Measurements from ENCODE around the gene TTC3.
A peak's percentile ranks its signal among the peaks of the same experiment; 100 is the strongest.

The TTC3 gene

DNA sequence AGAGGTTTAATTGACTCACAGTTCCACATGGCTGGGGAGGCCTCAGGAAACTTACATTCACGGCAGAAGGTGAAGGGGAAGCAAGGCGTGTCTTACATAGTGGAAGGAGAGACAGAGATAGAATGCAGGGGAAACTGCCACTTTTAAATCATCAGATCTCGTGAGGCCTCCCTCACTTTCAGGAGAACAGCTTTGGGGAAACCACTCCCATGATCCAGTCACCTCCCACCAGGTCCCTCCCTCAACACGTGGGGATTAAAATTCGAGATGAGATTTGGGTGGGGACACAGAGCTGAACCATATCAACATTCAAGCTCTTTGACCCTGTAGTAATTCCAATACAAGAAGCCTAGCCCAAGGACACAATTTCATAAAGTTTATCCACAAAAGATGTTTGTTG lies 13.9 kb upstream of the TTC3 start:
- DNase-seq (ENCODE audit: low read depth in 1 of 2, low spot score in 1 of 2), result no peak

GRCh38 chr21:37060296-37060695 lies 12.8 kb upstream of the TTC3 start:
- no peak for DNase-seq (ENCODE audit: low read depth in 1 of 2, low spot score in 1 of 2)

DNA sequence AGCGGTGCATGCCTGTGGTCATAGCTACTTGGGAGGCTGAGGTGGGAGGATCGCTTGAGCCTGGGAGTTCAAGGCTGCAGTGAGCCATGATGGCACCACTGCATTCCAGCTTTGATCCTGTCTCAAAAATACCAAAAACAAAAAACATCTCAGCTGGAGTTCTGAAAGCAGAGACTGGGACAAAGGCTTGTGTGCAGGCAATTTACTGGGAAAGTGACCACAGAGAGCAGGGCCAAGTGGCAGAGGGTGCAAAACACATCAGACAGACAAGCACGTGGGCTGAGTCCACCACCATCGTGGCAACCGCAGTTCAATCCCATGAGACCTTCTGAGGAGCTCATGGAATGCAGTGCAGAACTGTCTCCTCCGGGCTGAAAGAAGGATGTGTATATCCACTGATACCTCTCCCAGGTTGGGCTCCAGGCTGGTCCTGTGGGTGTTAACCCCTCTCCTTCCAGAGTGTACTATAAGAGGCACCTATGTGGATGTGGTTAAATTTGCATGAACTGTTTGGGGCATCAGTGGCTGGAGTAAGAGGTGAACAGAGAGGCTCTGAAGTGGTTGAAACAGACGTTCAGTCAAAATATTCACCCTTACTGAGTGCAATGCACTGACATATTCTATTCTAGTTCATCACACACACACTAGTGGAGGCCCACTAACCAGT lies 11.0 kb upstream of the TTC3 start:
- no peak for DNase-seq (ENCODE audit: low read depth in 1 of 2, low spot score in 1 of 2)

GRCh38 chr21:37062593-37062935 lies 10.5 kb upstream of the TTC3 start:
- DNase-seq (ENCODE audit: low read depth in 1 of 2, low spot score in 1 of 2), result no peak

GRCh38 chr21:37063433-37063832 lies 9.6 kb upstream of the TTC3 start:
- DNase-seq (ENCODE audit: low read depth in 1 of 2, low spot score in 1 of 2), result no peak

GRCh38 chr21:37064841-37065240 lies 8.2 kb upstream of the TTC3 start:
- no peak for DNase-seq (ENCODE audit: low read depth in 1 of 2, low spot score in 1 of 2)

- DNase-seq (ENCODE audit: low read depth in 1 of 2, low spot score in 1 of 2), result no peak
Observed at GRCh38 chr21:37065561-37066177, 7.4 kb upstream of the TTC3 start.

GRCh38 chr21:37071561-37072273 lies 1.3 kb upstream of the TTC3 start:
- no peak for DNase-seq (ENCODE audit: low read depth in 1 of 2, low spot score in 1 of 2)

DNA sequence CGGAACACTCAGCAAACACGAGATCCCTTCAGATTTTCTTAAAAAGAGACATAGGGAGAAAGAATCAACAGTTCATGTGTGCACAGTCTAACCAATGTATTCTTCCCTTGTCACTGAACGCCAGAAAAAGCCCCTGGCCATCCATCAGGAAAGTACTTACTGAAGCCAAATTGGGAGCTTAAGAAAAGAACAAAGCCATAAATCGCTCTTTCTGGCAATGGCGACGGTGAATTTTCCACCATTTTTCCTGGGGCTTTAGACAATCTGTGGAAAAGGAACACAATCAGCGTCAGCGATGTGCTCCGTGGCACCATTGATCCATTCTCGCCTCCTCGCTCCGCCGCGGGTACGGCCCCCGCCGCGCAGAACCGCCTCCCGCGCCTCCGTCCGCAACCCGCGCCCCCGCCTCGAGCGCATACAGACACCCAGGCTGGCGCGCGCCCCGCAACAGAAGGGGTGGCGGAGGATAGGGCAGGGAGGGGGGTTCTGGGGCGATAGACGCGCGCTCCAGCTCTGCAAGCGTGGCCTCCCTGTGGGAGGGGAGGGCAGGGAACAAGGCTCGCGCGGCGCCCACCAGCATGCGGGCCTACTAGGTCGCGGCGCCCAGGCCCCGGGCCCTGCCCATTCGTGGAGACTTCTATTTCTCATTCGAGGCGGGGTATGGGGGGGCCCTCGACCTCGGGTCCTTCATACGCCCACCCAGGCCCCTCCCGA lies 623 bp upstream of the TTC3 start:
- no peak for DNase-seq (ENCODE audit: low read depth in 1 of 2, low spot score in 1 of 2)

GRCh38 chr21:37073417-37074196 lies 553 bp downstream of the TTC3 start:
- DNase-seq (ENCODE audit: low read depth in 1 of 2, low spot score in 1 of 2), result peak; percentile 32 to 44

DNA sequence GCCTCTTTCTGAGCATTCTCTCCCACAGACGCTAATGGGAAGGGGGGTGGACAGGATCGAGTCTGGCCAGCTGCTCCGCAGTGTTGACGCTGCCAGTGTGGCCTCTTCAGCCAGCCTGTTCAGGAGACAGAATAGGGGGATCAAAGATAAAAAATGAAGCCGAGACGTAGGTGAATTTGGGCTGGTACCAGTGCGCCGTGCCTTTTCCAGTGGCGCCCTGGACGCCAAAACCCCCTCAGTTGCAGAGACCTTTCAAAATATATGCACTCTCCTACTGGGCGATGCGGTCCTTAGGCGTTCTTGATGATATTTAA lies 1.1 kb downstream of the TTC3 start:
- no peak for DNase-seq (ENCODE audit: low read depth in 1 of 2, low spot score in 1 of 2)

DNA sequence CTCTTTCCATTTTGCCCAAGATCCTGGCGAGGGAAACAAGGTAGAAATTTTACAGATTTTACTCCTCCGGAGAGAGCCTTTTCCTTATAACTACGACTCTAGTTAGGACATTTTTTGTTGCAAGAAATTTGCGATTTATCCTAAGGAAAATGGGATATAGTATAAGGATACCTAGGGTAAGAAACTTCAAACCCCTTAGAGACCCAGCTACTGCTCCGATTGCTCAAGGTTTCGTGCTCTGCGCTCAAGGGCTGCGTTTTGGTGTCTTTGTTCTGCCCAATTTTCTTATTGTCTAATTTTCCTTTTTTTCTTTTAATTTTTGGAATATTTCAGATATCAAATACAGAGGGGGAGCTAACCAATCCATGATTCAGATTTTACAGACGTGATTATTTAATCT lies 1.5 kb downstream of the TTC3 start:
- DNase-seq (ENCODE audit: low read depth in 1 of 2, low spot score in 1 of 2), result no peak

DNA sequence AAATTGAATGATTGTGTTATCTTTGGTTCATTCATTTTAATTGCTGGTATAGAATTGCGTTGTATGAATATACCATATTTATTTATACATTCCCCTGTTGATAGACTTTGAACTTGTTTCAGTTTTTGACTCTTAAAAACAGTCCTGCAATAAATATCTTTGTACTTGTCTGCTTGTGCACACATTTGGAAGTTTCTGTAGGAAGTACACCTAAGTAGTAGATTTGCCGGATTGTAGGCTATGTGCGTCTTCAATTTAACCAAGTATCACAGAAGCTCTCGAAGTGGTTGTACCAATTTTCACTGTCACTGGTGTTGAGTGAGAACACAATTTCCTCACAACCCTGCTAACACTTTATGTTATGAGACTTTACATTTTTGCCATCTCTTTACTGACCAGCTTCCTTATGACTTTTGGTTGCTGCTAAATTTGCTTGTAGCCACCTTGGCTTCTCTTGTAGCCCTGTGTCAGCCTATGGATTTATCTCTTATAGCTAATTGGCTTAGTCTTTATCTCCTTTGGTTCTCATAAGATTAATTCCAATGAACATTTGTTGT lies 2.2 kb downstream of the TTC3 start:
- no peak for DNase-seq (ENCODE audit: low read depth in 1 of 2, low spot score in 1 of 2)

DNA sequence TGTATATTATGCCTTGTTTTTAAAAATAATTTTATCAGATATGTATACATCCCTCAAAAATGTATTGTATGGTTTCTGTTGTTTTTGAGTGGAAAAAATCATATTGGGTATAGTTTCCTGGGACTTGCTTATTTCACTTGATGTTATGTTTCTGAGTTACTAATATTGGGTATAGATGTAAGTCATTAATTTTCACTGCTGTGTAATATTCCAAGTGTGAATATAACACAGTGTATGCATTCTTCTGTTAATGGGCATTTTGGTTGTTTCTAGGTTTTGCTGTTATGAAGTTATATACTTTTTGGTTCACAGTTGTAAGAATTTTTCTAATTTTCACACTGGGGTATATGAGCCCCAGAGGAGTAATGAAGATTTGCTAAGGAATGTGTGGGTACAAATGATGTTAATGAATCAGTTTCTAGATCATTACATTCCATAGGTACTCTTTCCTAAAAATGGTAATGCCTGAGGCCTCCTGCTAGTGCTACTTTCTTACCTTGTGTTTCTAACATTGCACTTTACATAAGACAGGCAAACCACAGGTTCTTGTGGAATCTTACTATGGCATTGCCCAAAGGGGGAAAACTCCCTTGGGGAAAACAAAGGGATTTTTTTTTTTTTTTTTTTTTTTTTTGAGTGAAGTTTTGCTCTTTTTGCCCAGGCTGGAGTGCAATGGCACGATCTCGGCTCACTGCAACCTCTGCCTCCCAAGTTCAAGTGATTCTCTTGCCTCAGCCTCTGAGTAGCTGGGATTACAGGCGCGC lies 3.2 kb downstream of the TTC3 start:
- DNase-seq (ENCODE audit: low read depth in 1 of 2, low spot score in 1 of 2), result no peak

GRCh38 chr21:37077403-37077802 lies 4.3 kb downstream of the TTC3 start:
- no peak for DNase-seq (ENCODE audit: low read depth in 1 of 2, low spot score in 1 of 2)

- no peak for DNase-seq (ENCODE audit: low read depth in 1 of 2, low spot score in 1 of 2)
Observed at GRCh38 chr21:37079211-37079824, 6.3 kb downstream of the TTC3 start.

DNA sequence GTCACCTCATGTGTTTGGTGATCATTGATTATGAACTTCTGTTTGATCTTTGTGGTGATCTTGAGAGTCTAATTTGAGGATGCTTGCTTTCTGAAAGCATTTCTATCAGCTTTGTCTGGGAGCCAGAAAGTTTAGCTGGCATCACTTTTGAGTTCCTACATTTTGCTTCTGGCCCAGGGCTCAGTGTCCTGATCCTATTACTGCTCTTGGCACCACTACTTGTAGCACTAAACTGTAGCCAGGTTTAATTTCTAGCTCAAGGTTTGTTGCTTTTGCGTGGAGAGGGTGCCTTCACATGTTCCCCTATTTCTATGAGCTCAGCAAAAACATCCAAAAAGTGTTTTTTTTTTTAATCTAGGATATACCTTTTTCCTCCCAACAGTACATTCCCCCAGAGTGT lies 9.3 kb downstream of the TTC3 start:
- DNase-seq (ENCODE audit: low read depth in 1 of 2, low spot score in 1 of 2), result no peak

DNA sequence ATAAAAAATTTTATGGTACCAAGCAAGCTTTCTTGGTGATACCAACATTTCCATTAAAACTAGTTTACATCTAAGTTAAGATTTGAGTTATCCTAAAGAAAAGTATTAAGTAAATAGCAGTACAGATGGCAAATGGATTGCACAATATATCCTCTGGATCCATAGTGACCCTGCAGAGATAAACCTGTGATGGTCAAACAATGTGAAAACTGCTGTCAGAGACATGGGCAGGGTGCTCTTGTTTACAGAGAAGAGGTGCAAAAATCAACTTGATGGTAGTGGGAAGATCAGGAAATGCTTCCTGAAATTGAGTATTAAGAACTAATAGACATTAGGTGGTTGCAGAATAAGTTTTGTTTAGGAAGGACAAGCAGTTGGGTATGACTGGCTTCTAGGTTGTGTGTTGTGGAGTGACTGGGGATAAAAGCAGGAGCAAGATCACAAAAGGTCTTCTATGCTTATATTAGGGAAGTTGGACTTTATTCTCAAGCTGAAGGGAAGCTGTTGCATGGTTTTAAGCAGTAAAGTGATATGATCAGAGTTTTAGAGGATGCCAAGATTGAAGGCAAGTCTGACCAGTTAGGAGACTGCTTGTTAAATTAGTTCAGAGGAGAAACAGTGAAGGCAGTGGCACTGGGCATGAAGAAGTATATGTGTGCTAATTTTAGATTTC lies 9.9 kb downstream of the TTC3 start:
- no peak for DNase-seq (ENCODE audit: low read depth in 1 of 2, low spot score in 1 of 2)

DNA sequence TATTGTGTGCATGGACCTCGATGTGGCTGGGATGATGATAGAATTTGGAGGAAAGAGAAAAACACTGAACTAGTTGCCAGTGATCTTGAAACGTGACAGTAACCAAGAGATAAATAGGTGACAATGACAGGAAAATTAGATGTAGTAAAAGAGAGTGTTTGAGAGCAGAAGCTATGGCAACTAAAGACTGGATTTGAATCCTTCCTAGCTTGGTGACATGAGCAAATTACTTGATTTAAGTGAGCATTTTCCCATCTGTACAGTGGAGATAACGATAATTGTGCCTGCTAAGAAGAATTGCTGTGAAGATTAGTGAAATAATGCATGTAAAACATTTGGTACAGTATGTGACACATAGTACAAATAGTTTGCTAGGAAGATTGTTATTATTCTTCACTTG lies 12.7 kb downstream of the TTC3 start:
- no peak for DNase-seq (ENCODE audit: low read depth in 1 of 2, low spot score in 1 of 2)
